Measurements from ENCODE around the gene UACA. TPM values are rescaled to one million over a fixed set of nuclear protein-coding genes. Genes with fewer than 3 reads are reported as not detected.

Gene UACA
- total RNA-seq, 4 donors from 2014 or later: 35.9 to 78.9 (median 50.5) TPM

GRCh38 chr15:70659662-70660061 lies 103.7 kb downstream of the UACA start:
- Histone ChIP-seq H3K4me1 (no peaks in the 10 kb centered on the region), H3K27ac (no peak overlapping the region), H3K4me3 (no peak overlapping the region), H3K27me3 (no peaks in the 10 kb centered on the region), H3K36me3 (peaks cover 0 to 65% of the 10 kb centered on the region in 2 donors), H3K9me3 (no peaks in the 10 kb centered on the region)
- 85 to 88% methylated on average over 3 of the region's 3 CpGs for WGBS, 2 donors (ENCODE audit: low coverage in 1 of 2)
- no peak for ATAC-seq
- TF ChIP-seq CTCF (IDR thresholded peaks at IDR 0.05) (no peak), POLR2A (IDR thresholded peaks at IDR 0.05) (no peak), EP300 (IDR thresholded peaks at IDR 0.05) (no peak)

GRCh38 chr15:70658641-70659040 lies 104.7 kb downstream of the UACA start:
- peaks cover 0 to 63% of the 10 kb centered on the region in 2 donors for H3K36me3 ChIP-seq
- ATAC-seq: no peak
- H3K4me3 ChIP-seq: no peak overlapping the region
- H3K4me1 ChIP-seq: no peaks in the 10 kb centered on the region
- TF ChIP-seq POLR2AphosphoS5 (IDR thresholded peaks at IDR 0.05) (no peak), EP300 (IDR thresholded peaks at IDR 0.05) (no peak), POLR2A (IDR thresholded peaks at IDR 0.05) (no peak), CTCF (IDR thresholded peaks at IDR 0.05) (no peak)
- H3K27ac ChIP-seq: no peak overlapping the region
- no peaks in the 10 kb centered on the region for H3K9me3 ChIP-seq
- 77 to 89% methylated on average over 3 of the region's 3 CpGs for WGBS, 2 donors (ENCODE audit: low coverage in 1 of 2)
- H3K27me3 ChIP-seq: no peaks in the 10 kb centered on the region

- H3K36me3 ChIP-seq: peaks cover 0 to 47% of the 10 kb centered on the region in 2 donors
- WGBS, 2 donors (ENCODE audit: low coverage in 1 of 2): 93% methylated on average over 3 to 4 of the region's 4 CpGs
These were observed 109.9 kb downstream of the UACA start for GRCh38 chr15:70653426-70653825.

GRCh38 chr15:70652341-70652740 lies 111.0 kb downstream of the UACA start:
- Histone ChIP-seq H3K9me3 (no peaks in the 10 kb centered on the region), H3K36me3 (peaks cover 0 to 36% of the 10 kb centered on the region in 2 donors), H3K4me3 (no peak overlapping the region), H3K4me1 (no peaks in the 10 kb centered on the region), H3K27ac (no peak overlapping the region), H3K27me3 (no peaks in the 10 kb centered on the region)
- TF ChIP-seq CTCF (IDR thresholded peaks at IDR 0.05): no peak
- no peak for TF ChIP-seq EP300 (IDR thresholded peaks at IDR 0.05)
- ATAC-seq: no peak
- 97 to 100% methylated on average over 1 to 2 of the region's 2 CpGs for WGBS, 2 donors (ENCODE audit: low coverage in 1 of 2)

More at GRCh38 chr15:70653426-70653825, 109.9 kb downstream of the UACA start:
- no peak for ATAC-seq
- TF ChIP-seq POLR2AphosphoS5 (IDR thresholded peaks at IDR 0.05) (no peak), POLR2A (IDR thresholded peaks at IDR 0.05) (no peak), EP300 (IDR thresholded peaks at IDR 0.05) (no peak), CTCF (IDR thresholded peaks at IDR 0.05) (no peak)
- H3K4me1 ChIP-seq: no peaks in the 10 kb centered on the region
- no peak overlapping the region for H3K4me3 ChIP-seq
- H3K27me3 ChIP-seq: no peaks in the 10 kb centered on the region
- H3K27ac ChIP-seq: no peak overlapping the region
- H3K9me3 ChIP-seq: no peaks in the 10 kb centered on the region

- 89 to 100% methylated on average over 2 of the region's 2 CpGs for WGBS, 2 donors (ENCODE audit: low coverage in 1 of 2)
- no peak for ATAC-seq
- Histone ChIP-seq H3K4me1 (no peaks in the 10 kb centered on the region), H3K36me3 (peaks cover 0 to 27% of the 10 kb centered on the region in 2 donors), H3K9me3 (no peaks in the 10 kb centered on the region), H3K27me3 (no peaks in the 10 kb centered on the region), H3K27ac (no peak overlapping the region), H3K4me3 (no peak overlapping the region)
- no peak for TF ChIP-seq POLR2AphosphoS5 (IDR thresholded peaks at IDR 0.05)
These were observed 112.0 kb downstream of the UACA start for GRCh38 chr15:70651303-70651845.
